GM10266 (cell line): ENCODE data around the gene TBXAS1.

Experiments
- DNase-seq: peaks from one replicate; pipeline ENCODE4 v3.0.0; 2012; ENCODE audit errors: extremely low spot score
- TF ChIP-seq, protein P1 (sequence below): IDR thresholded peaks from 2 replicates; pipeline ENCODE4 v1.5.1; 2012; ENCODE audit warnings: mild to moderate bottlenecking, low read depth; ENCODE audit not compliant: control insufficient read depth, insufficient read depth; ENCODE audit errors: missing control alignments

TBXAS1 gene

DNA sequence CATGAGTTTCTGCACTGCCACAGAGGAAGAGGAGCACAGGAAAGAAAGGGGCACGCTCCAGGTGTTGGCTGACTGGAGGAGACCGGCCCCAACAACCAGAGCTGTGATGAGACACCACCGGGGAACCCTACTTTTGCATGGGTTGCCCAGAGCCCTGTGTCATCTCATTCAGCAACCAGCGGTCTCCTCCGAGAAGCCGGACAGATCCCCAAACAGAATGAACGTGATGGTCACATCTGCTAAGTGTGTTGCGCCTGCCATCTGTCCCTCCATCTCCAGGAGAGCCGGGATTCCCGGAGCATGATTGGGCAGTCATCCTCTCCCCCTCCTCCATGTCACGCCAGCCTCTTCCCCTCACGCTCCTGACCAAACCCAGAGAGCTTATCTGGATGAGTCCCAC, 210.8 kb downstream of the TBXAS1 start:
- TF ChIP-seq, protein P1, sequence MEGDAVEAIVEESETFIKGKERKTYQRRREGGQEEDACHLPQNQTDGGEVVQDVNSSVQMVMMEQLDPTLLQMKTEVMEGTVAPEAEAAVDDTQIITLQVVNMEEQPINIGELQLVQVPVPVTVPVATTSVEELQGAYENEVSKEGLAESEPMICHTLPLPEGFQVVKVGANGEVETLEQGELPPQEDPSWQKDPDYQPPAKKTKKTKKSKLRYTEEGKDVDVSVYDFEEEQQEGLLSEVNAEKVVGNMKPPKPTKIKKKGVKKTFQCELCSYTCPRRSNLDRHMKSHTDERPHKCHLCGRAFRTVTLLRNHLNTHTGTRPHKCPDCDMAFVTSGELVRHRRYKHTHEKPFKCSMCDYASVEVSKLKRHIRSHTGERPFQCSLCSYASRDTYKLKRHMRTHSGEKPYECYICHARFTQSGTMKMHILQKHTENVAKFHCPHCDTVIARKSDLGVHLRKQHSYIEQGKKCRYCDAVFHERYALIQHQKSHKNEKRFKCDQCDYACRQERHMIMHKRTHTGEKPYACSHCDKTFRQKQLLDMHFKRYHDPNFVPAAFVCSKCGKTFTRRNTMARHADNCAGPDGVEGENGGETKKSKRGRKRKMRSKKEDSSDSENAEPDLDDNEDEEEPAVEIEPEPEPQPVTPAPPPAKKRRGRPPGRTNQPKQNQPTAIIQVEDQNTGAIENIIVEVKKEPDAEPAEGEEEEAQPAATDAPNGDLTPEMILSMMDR = no peak
- no peak for DNase-seq

DNA sequence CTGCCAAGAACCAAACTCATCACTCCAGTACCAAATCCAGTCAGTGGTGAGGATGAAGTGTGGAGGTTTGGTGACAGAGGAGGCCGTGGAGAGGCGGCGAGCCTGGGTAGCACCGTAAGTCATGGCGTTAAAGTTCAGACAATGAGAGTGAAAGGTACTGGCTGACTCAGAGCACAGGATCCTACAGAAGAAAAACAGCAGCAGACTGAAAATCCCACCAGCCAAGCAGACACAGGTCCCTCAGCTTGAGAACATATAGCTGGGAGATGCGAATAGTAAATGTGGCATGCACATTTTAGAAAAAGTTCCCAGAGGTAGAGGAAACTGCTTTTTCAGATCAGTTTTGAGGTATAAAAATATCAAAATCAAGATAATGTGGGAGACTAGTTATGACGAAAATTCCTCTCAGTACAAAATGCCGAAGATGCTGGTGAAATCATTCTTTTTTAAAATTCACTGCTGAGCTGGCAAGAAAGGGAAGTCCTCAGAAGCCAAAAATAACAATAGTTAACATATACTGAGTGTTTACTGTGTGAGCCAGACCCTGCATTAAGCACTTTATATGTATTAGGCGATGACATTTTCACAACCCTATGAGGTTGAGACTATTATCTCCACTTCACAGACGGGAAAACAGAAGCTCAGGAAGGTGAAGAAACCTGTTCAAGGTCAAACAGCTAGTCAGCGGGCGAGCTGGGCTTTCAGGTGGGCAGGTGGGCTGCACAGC, 212.8 kb downstream of the TBXAS1 start:
- DNase-seq = no peak

DNA sequence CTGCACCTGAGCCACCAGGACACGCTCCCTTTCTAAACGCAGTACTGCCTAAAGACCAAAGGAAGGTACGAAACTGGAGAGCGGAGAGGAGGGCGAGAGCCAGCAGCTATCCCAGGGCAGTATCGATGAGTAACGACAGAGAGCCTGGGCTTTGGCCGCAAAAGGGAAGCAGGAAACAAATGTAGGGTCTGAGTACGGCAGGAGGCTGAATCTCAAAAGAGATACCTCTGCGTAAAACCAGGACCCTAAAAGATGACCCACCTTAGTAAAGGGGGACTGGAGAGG, 213.3 kb downstream of the TBXAS1 start:
- no peak for DNase-seq
- TF ChIP-seq, protein P1 = no peak

More for the DNA sequence above, 212.8 kb downstream of the TBXAS1 start:
- TF ChIP-seq, protein P1 = no peak

DNA sequence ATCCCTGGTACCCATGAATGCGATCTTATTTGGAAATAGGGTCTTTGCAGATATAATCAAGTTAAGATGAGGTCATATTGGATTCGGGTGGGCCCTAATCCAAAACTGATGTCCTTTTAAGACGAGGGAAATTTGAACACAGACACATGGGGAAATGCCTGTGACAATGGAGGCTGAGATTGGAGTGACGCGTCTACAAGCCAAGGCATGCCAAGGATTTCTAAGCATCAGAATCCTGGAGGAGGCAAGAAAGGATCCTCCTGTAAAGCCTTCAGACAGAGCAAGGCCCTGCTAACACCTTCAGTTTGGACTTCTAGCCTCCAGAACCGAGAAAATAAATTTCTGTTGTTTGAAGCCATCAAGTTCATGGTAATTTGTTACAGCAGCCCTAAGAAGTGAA, 215.2 kb downstream of the TBXAS1 start:
- DNase-seq = no peak
- TF ChIP-seq, protein P1 = no peak

DNA sequence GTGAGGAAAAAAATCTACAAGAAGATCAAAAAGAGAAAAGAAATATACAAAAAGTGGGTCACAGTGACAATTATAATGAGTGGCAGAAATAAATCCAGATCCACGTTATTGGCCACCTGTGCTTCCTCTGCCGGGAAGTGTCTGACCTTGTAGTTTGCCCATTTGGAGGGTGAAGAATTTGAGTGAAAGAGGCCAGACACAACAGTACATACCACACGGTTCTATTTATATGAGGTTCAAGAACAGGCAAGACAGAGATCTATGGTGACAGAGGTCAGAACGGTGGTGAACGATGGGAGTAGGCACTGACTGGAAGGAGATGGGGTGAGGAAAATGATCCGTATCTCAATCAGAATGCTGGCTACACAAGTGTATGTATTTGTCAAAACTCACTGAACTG, 216.6 kb downstream of the TBXAS1 start:
- TF ChIP-seq, protein P1 = no peak
- no peak for DNase-seq

DNA sequence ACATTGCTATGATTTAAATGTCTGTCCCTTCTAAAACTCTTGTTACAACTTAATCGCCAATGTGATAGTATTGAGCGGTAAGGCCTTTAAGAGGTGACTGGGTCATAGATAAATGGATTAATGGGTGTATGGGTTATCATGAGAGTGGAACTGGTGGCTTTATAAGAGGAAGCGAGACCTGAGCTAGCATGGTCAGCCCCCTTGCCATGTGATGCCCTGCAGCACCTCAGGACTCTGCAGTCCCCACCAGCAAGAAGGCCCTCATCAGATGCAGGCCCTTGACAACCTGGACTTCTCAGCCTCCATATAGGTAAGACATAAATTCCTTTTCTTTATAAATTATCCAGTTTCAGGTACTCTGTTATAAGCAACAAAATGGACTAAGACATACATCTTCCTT, 218.1 kb downstream of the TBXAS1 start:
- no peak for DNase-seq
- TF ChIP-seq, protein P1 = no peak

DNA sequence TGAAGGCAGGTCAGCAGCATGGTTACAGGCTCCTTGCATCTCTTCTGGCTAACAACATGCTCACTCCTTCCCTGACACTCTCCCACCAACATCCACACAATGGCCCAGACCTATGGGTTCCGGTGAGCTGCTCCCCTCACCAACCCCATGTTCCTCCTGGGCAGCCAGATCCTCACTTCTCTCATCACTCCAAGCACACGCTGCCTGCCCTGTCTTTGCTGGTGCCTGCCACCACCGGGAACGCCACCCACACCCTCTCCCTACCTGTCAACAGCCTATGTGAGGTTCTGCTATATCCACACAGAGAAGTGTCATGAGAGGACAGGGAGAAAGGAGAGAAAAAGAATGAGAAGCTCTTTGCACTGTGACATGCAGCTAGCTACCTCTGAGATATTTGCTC, 219.1 kb downstream of the TBXAS1 start:
- TF ChIP-seq, protein P1 = no peak
- DNase-seq = no peak
